Right ventricle myocardium superior (tissue), 1 donor: ENCODE data around the gene SERPINE2. TPM values are rescaled to one million over a fixed set of nuclear protein-coding genes. Genes with fewer than 3 reads are reported as not detected.
"Not testable (repeated sequence)": the region's sequence is repeated elsewhere in the genome, so short reads cannot be mapped to it uniquely, and the experiment has no call there.

Source experiments
- ATAC-seq: fragments of 200-7000 bp; cut with Tn5 transposase; one replicate; pipeline ENCODE4 v1.9.1; 2020; ENCODE audit warnings: mild to moderate bottlenecking; ENCODE audit not compliant: poor library complexity
- DNase-seq: peaks from one replicate; pipeline ENCODE4 v3.0.0-alpha.2; 2020
- intact Hi-C: fragments of 100-400 bp; cut with DNase I; formaldehyde crosslinking; loops from one replicate; pipeline ENCODE4 v1.11.2; 2022
- total RNA-seq: library from RNA; stranded (reverse); fragmentation: NEBNext Ultra II Directional; extraction: Animal tissue kit (Norgen Biotek cat#: 25700); gene quantifications from one replicate; pipeline ENCODE4 v1.2.1, GENCODE V29; 2021
- donor health status: DM: no; HTN: yes; CAD: no; lungs with severe emphysema.

Gene SERPINE2
- total RNA-seq, 1 donor from 2014 or later: 6.0 TPM

DNA sequence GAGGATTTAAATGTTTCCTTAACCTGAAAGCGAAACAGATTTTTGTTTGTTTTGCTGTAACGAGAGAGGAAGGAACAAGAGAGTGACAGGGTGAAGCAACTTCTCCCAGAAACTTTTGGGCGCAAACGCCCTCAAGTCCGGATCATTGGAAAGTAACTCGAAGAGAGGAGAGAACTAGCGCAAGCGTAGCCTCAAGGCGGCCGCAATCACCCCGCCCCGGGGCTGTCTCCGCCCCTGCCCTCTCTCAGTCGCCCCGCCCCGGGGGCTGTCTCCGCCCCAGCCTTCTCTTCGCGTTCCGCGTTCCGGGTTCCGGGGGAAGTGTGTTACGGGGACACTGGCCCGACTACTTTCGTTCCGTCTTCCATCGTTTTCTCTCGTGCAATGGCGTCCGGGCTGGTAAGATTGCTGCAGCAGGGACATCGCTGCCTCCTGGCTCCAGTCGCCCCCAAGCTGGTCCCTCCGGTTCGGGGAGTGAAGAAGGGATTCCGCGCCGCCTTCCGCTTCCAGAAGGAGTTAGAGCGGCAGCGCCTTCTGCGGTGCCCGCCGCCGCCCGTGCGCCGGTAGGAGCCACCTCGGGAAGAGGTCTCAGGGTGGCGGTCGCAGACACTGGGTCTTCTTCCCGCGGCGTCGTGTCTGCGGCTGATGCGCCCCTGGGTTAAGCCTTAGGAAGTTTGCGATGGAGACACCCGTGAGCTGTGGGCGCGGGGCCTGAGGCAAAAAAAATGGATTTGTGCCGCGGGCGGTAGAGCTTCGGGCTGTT, 81.8 kb downstream of the SERPINE2 start, which contains the start of gene MRPL44:
Gene MRPL44, plus strand, starts transcription at position 372 of the 760 bp plus-strand sequence. Its CDS starts 10 bp downstream, at position 382.
- ATAC-seq (peak; percentile 100), DNase-seq (peak; percentile 98)
- intact Hi-C loops: no loop called here

DNA sequence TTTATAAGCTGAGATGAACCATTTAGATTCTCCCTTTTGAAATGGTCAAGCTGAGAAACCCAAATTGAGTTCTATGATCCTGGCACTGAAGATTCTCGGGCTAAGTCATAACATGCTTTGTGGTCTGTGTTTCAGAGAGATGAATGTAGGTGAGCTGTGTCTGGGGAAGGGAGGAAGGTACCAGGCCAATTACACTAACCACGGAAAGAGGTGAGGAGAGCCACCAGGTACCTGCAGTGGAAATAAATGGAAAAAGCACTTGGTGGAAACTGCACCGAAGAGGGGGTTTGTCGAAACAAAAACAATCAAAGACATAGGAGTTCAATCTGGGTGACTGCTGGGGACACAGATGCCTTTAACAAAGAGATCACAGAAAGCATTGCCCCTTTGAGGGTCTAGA, 82.8 kb downstream of the SERPINE2 start:
- intact Hi-C loops: no loop called here
- ATAC-seq: no peak

DNA sequence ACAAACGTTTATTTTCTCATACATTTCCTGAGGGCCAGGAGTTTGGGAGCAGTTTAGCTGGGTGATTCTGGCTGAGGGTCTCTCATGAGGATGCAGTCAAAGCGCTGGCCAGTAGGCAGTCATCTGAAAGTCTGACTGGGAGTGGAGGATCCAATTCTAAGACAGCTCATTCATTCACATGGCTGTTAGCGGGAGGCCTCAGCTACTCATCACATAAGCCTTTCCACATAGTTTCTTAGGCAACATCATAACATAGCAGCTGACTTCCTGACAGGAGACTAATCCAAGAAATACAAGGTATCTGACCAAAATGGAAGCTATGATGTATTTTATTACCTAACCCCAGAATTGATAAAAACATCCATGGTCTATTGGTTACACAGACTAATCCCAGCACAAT, 84.7 kb downstream of the SERPINE2 start:
- no peak for ATAC-seq
- intact Hi-C loops: no loop called here
- DNase-seq: no peak

More for the DNA sequence above, 82.8 kb downstream of the SERPINE2 start:
- DNase-seq: no peak

DNA sequence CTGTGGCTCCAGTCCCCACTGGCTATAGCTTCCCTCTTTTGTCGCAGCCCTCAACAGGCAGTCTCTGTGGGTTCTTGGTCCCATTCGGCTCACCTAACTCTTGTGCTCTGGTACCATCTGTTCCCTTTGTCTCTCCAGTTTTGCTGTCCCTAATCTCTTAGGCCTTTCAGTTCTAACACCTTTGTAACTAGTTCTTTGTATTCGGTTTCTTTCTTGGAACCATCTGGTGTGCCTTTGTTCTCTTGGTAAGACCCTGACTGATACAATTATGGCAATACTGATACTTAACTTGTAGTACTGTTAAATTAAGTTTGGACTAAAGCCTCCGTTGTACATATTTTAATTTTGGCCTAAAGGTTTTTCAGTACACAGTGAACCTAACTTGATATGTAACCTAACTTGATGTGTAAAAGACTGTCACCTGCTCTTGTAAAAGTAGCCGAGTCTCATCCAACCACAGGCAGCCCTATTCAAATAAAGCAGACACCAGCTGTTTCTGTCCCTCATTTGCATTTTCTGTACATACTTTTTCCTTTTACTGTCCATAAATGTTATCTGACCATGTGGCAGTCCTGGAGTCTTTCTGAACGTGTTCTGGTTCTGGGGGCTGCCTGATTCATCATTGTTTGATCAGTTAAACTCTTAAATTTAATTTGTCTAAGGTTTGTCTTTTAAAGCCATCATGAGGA, 86.7 kb downstream of the SERPINE2 start:
- ATAC-seq (no peak), DNase-seq (no peak)
- intact Hi-C loops: no loop called here

DNA sequence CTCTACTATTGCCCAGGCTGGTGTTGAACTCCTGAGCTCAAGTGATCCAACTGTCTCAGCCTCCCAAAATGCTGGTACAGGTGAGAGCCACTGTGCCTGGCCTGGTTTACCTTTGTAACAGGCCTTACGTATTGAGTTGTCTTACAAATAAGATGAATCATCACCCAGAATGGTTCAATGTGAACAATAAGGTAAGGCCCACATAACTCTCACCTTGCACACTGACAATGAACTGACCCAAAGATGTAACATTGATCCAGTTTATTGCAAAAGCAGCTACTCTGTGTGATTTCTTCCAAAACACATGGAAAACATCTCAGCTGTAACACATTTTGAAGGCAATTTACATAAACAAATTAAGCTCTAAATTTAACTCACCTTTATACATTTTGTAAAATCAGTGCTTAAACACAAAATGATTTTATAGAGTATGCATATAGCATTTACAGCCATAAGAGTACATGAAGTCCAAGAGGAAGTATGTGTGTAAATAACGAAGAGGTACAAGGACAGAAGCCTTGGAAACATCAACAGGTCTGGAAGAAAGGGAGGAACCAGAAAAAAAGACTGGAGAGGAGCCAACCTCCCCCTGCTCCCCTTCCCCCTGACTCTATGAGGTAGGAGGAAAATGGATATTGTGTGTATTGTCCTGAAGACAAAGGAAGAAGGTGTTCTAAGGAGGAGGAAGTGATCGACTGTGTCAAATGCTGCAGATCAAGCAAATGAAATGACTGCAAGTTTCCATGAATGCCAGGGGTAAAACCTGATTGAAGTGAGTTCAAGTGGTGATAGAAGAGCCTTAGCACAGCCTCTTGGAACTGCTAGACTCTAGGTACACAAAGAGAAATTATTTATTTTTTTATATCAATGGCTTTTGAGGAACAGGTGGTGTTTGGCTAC, 88.4 kb downstream of the SERPINE2 start:
- no peak for ATAC-seq
- intact Hi-C loops: no loop called here
- DNase-seq: no peak

DNA sequence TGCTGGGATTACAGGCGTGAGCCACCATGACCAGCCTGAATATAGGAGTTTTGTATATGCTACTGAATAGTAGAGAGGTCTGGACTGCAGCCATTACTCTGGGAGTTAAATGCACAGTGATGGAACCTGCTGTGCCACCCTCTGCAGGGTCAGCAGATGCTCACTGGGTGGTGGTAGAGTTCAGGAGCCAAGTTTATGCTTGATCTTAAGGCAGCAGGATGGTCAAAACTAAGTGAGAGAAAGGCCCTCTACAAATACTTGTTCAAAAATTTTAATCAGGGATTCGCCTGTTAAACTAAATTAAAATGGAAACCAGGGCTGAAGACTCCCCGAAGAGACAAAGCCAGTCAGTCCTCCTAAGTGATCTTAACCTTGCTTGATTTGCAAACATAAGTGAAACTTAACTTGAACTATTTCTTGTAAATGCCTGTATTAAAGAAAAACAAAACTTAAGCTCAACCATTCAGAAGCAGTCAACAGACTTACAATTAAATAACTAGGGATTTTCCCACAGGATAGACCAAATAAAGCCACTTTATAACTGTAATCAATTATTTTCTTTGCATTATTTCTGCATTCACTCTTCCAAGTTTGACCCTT, 89.7 kb downstream of the SERPINE2 start:
- DNase-seq (no peak), ATAC-seq (no peak)
- intact Hi-C loops: no loop called here

DNA sequence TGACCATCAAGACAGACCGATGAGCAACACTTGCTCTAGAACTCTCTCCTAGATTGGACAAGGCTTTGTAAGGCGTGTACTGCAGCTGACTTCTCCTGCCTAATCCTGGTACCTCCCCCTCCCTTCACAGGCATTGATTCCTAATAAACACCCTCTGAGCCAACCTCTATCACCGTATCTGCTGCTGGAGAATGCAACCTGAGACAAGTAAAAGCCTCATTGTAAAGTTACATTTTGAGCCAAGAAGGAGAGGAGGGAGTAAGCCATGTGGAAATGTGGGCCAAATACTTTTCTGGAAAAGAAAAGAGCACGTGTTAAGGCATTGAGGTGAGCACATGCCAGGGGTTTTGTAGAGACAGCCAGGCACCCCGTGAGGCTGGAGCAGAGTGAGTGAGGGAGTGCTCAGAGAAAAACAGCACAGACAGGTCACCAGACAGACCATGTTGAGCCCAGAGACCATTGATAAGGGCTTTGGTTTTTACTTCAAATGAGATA, 91.3 kb downstream of the SERPINE2 start:
- DNase-seq: no peak
- intact Hi-C loops: no loop called here
- ATAC-seq: no peak

DNA sequence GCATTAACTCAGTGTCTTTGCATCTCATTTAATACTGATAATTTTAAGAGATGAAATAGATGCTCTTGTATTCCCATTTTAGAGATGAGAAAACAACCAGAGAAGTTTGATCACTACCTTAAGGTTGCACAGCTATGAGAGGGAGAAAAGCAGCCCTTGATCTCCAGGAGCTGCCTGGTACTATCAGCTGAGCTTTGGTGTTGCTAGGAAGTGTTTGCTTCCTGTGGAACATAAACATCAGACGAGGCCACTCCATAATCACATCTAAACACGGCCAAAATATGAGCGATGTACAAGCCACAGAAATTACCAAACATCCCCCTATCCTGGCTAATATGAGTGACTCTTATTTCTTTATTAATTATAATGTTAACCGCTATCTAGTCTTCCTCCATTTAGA, 93.3 kb downstream of the SERPINE2 start:
- intact Hi-C loops: no loop called here
- no peak for DNase-seq
- ATAC-seq: no peak

DNA sequence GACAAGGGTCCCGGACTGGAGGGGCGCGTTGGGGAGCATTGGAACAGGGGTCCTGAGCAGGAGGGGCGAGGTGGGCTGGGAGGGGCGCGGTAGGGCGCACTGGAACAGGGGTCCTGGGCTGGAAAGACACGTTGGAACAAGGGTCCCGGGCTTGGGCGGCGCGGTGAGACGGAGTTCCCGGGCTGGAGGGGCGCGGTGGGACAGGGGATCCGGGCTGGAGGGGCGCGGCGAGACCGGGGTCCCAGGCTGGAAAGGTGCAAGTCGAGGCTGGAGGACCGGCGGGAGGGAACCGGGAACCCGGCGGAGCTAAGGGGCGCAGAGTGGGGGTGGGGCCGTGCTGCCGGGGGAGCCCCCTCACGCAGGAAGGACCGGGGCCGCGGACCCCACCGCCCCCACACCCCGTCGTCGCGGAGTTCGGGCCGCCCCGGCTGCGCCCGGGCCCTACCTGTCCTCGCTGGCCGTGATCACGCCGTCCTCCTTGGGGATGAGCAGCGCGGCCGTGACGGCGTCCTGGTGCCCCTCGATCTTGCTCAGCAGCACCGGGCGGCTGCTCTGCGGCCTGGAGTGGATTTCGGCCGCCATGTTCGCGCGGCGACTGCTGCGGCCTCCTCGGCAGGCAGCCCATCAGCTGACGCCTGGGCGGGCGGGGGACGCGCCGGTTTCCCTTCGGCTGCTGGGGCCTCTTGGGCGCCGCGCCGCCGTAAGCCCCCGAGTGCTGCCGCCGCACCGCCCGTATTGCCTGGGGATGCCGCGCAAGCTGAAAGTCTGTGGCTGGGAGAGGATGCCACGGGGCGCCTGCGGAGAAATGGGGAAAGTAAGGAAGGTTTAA, 94.2 kb downstream of the SERPINE2 start, which contains the start of gene WDFY1:
Gene WDFY1, minus strand, starts transcription at position 633 of the 829 bp plus-strand sequence. Its CDS starts 51 bp downstream, at position 582.
- ATAC-seq (peak; percentile 98), DNase-seq (peak; percentile 93)
- intact Hi-C loops: no loop called here

DNA sequence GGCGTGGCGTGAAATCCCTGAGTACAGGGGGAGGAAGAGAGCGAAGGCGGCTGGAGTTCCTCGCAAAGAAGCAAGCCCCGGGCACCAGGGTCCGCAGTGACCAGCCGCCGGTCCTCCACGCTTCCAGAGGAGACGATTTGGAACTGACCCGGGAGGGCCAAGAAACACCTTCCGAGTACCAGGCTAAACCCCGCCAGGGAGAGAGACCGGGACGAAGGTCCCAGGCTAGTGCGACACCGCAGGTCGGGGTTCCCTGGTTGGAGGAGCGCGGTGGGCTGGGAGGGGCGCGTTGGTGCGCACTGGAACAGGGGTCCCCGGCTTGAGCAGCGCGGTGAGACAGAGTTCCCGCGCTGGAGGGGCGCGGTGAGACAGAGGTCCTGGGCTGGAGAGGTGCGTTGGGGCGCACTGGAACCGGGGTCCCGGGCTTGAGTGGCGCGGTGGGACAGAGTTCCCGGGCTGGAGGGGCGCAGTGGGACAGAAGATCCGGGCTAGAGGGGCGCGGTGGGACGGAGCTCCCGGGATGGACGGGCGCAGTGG, 94.9 kb downstream of the SERPINE2 start:
- peak; percentile 72 for ATAC-seq
- DNase-seq: peak; percentile 66
- intact Hi-C loops: no loop called here

DNA sequence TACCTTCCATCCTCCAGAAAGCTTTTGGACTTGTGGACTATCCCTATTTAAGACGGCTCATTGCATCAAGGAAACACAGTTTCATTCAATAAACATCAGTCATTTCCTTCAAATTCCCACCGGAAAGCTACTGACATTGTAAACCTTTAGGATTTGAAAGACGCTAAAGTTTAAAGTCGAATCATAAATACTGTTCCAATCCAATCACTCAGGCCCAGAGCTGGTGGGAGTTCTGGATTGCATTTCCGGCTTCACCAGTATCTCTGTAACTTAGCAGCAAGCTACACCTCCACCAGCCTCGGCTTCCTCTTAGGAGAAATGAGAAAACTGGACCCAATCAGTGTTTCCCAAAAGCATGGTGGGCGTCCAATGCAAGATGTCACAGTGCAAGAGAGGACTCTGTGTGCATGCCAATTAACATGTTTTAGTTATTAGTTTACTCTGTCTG, 95.5 kb downstream of the SERPINE2 start:
- no peak for DNase-seq
- ATAC-seq: no peak
- intact Hi-C loops: no loop called here

DNA sequence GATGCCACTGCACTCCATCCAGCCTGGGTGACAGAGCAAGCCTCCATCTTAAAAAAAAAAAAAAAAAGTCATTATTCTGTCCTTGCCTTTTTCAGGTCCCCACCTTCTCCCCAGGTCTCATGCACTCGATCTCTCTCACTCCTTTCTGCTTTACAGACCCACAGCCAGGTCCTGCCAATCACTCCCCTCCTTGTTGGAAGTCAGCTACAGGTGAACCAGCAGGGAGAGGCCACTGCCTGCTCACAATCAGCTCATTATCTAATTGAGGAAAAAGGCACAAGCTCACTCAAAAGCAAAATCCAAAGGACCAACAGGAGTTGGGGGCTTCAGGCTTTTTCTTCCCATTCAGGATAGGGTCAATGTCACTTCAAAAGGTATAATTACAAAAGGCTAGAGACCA, 96.0 kb downstream of the SERPINE2 start:
- ATAC-seq (no peak), DNase-seq (no peak)
- intact Hi-C loops: no loop called here

DNA sequence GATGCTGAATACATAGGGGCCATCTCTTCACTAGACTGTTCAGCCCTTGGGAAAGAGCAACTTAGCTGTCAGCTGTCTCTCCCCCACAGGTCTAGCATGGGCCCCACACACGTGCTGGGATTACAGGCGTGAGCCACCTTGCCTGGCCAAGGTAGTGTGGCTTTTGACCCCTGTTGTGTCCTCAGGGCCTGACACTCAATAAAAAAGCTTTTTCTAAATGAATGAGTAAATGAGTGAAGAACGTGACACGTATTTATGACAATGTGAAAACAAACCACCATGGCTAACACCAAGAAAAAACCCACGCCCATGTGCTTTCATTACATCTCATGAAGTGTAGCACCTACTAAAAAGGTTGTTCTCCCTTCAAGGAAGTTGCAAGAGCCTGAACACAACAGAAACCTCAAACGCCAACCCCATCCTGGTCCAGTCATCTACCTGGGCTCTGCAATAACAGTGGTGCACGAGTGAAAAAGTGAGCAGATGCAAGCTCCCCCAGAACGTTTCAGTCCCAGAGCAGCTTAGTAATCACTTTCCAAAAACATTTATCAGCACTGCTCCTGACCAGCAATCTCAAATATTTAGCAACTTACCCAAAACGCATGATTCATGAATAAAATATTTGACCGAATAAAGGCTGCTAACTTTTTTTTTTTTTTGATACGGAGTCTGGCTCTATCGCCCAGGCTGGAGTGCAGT, 97.4 kb downstream of the SERPINE2 start:
- intact Hi-C loops: no loop called here
- no peak for ATAC-seq
- no peak for DNase-seq

DNA sequence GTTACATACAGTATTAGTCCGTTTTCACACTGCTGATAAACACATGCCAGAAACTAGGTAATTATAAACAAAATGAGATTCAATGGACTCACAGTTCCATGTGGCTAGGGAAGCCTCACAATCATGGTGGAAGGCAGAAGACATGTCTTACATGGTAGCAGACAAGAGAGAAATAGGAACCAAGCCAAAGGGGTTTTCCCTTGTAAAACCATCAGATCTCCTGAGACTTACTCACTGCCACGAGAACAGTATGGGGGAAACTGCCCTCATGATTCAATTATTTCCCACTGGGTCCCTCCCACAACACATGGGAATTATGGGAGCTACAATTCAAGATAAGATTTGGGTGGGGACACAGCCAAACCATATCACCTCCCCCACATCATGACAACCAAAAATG, 99.6 kb downstream of the SERPINE2 start:
- intact Hi-C loops, DNase-seq, ATAC-seq: not testable (repeated sequence)

DNA sequence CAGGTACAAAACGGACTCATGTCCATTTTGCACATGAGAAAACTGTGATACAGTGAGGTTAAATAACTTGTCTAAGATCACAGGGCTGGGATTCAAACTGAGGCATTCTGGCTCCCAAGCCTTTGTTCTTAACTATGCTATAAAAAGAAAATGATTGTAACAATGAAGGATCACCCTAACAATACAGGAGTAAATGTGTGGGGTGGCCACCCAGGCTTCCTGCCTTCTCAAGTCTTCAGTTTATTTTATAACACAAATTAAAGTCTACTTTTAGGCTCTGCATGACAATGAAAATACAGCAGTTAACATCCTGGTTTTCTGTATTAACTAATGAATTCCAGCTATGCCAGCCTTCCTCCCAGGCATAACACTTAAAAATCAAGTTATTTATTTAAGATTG, 101.6 kb downstream of the SERPINE2 start:
- intact Hi-C loops: no loop called here
- no peak for DNase-seq
- ATAC-seq: peak; percentile 19

DNA sequence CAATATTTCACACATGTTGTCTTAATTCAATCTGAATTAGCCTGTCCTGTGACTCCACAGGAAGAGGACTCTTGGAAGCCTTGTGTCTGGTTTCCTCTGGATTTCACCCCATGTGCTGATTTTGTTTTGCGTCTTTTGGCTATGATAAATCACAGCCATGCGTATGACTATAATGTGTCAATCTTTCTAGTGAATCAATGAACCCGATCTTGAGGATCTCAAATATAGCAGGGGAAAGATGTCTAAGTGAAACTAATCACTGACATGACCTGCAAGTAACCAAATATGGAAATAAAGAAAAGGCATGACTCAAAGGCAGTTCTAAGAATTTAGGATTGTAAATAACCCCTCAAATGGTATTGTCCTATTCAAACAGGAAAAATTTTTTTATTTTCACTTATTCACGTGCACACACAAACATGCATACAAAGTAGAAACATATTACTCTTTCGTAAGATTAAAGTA, 102.2 kb downstream of the SERPINE2 start:
- intact Hi-C loops: no loop called here
- no peak for ATAC-seq
- no peak for DNase-seq
